Left cardiac atrium (tissue), 4 donors: ENCODE measurements around the gene IGSF21. TPM values are rescaled to one million over a fixed set of nuclear protein-coding genes. Genes with fewer than 3 reads are reported as not detected.

ENCODE experiments used
- ATAC-seq, 2 donors: fragments of 200-7000 bp; cut with Tn5 transposase; one replicate each; pipeline ENCODE4 v1.9.1; 2020; ENCODE audit warnings: mild to moderate bottlenecking in 2 of 2, moderate library complexity in 2 of 2
- DNase-seq: peaks from one replicate; pipeline ENCODE4 v3.0.0-alpha.2; 2020
- intact Hi-C, 2 donors: fragments of 100-400 bp; cut with DNase I; formaldehyde crosslinking; loops; one replicate each; pipeline versions ENCODE4 v1.14.1 to v1.15.1; 2022 to 2023
- total RNA-seq, 2 donors: library from RNA; stranded (reverse); fragmentation: NEBNext Ultra II Directional; extraction: Animal tissue kit (Norgen Biotek cat#: 25700); gene quantifications; one replicate each; pipeline ENCODE4 v1.2.1, GENCODE V29; 2021
- donor health status: DM: no; HTN: yes; CAD: no.
- donor health status: DM: no; HTN: yes; CAD: no; lungs with severe emphysema.
- donor health status: DM: yes; HTN: yes; CAD: no.
- donor health status: Dilated cardiomyopathy.

The IGSF21 gene
- total RNA-seq, 2 donors from 2014 or later = 1.0 to 3.0 TPM

DNA sequence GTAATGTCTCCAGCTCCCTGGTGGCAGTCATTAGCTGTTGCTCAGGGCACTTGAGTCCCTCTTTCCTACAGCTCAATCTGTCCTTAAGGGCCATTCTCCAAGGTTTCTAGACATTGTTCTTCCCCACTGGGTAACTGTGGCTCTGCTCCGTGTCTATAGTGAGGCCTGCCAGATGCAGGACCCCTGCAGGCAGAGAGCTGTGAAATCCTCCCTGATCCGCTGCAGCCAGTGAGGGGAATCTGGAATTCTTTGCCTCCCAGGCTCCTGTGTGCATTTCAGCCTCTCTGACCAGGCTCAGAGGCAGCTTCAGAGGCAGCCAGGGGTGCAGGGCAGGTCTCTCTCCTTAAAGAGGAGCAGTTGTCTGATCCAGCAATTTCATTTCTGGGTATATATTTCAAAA lies 14.4 kb upstream of the IGSF21 start:
- no peak for DNase-seq
- intact Hi-C loops = no loop called here

DNA sequence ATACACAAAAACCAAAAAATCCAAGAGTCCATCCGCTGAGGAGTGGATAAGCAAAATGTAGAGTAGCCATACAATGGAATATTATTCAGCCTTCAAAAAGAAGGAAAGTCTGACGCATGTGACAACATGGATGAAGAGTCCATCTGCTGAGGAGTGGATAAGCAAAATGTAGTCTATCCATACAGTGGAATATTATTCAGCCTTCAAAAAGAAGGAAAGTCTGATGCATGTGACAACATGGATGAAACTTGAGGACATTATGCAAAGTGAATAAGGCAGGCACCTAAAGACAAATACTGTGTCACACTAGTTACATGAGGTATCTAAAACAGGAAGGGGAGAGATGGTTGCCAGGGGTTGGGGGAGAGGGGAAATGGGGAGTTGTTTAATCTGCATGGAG lies 14.0 kb upstream of the IGSF21 start:
- DNase-seq (no peak), ATAC-seq (no peak)
- intact Hi-C loops = no loop called here

More for the DNA sequence above, 14.4 kb upstream of the IGSF21 start:
- ATAC-seq = no peak

DNA sequence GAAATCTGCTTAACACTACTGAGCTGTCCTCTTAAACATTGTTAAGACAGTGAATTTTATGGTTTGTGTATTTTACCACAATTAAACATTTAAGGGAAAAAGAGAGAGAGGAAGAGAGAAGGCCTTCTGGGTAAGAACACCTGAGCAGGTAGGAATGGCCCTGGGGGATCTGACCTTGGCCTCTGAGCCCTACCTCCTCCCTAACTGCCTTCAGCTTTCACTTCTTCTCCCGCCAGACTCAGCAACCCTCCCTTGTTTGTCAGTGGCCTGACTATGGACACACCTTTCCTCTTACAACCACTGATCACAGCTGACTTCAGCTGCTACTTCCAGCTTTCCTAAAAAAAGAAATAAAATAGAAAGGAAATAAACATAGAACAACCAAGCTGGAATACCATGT lies 13.5 kb upstream of the IGSF21 start:
- ATAC-seq (no peak), DNase-seq (no peak)
- intact Hi-C loops = no loop called here

DNA sequence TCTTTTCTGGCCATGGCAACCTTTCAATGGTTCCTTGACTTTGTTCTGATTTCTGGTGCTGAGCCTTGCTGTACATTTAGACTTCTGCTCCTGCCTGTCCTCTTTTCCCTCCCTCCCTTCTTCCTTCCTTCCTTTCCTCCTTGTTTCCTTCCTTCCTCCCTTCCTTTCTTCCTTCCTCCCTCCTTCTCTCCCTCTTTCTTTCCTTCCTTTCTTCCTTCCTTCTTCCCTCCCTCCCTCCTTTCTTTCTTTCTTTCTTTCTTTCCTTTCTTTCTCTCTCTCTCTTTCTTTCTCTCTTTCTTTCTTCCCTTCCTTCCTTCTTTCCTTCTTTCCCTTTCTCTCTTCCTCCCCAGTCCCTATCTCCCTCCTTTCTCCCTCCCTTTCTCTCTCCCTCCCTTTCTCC lies 10.4 kb upstream of the IGSF21 start:
- DNase-seq (no peak), ATAC-seq (no peak)
- intact Hi-C loops = no loop called here

DNA sequence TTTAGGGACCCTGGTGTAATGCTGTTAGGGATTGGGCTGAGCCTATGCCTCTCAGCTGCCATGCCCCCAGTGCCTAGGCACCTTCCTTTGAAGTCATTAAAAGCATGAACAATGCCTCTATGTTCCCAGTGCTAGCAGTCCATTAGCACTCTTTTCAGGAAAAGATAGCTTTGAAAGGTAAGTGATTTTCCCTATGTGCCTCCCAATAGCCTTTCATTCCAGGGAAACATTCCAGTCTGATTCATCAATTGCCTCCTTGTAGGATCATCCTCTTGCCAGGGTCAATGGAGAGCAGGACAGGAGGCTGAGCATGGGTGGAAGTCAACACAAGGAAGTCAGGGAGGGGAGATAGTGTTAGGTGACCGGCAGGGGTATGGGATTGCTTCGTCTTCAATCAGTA lies 8.6 kb upstream of the IGSF21 start:
- no peak for ATAC-seq
- intact Hi-C loops = no loop called here
- no peak for DNase-seq

DNA sequence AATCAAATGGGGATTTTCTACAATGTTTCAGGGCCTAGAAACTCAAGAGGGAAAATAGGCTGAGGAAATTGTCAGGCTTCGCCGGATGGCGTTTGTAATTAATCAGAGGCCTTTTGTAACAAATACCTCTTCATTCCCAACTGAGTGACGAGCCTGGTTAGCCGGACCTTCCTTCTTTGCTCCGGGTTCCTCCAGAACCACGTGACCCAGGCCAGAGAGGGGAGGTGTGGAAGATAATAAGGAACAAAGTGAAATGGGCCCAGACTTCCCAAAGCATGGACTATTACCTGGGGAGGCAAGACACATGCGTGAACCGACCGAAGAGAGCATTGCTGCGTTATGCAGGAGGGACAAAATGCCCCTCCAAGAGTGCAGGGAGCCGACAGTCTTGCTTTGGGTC lies 7.5 kb upstream of the IGSF21 start:
- intact Hi-C loops = loop anchor here (2.0 to 10.0 kb wide), 4 partner anchors 171 to 445 kb away; no protein-coding TSS in a partner anchor
- ATAC-seq (no peak), DNase-seq (no peak)

DNA sequence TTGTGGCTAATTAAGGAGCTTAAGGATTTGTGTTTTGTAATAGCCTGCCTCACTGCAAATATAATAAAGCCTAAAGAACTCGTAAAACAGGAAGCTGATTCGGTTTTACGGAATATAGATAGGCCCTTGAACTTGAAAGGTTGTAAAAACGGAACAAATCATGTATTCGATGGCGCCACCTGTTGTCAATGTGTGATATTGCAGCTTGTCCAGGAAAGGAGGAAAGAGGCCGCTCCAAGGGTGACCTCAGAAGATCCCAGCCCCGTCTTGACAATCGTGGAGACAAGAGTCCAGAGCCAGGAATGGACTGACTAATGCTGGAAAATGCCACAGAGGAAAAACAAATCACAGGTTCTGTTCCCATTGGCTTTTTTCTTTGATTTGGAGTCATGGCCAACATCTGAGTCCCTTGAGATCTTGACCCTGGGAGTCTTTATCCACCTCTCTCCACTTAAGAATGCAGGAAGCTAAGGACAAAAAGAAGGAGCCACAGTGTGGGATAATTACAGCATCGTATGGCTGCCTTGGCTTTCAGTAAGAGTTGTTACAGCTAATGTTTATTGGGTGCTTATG lies 7.0 kb upstream of the IGSF21 start:
- intact Hi-C loops = loop anchor here (2.0 to 10.0 kb wide), 4 partner anchors 172 to 446 kb away; no protein-coding TSS in a partner anchor
- DNase-seq (peak; percentile 63), ATAC-seq (peak; percentile 55 to 79)

DNA sequence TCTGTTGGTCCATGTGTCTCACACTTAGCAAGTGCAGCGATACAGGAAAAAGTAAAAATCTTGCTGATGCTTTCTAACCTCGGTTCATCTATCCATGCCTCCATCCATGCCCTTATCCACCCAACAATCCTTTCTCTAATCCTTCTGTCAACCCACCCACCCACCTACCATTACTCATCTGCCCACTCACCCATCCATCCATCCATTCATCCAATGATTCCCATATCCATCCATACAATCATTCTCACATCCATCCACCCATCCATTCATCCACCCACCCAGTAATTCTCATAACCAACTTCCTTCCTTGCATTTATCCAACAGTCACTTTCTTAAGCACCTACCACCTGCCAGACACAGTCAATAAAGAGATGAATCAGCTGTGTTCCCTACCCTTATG lies 6.1 kb upstream of the IGSF21 start:
- no peak for ATAC-seq

DNA sequence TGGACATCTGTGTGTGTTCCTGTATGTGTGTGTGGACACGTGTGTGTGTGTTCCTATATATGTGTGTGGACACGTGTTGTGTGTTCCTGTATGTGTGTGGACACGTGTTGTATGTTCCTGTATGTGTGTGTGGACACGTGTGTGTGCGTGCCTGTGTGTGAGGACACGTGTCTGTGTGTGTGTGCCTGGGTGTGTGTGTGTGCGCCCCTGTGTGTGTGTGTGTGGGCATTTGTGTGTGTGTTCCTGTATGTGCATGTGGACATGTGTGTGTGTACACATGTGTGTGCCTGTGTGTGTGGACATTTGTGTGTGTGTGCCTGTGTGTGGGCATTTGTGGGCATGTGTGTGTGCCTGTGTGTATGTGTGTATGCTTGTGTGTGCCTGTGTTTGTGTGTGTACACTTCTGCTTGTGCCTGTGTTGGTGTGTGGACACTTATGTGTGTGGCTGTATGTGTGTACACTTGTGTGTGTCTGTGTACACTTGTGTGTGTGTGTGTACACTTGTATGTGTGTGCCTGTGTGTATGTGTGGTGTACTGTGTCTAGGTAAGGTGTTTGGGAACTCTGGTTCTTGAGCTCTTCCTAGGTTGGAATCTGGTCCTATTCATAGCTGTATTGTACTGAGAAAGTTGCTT lies 3.7 kb upstream of the IGSF21 start:
- intact Hi-C loops = loop anchor here (5.0 to 10.0 kb wide), 3 partner anchors 179 to 449 kb away; no protein-coding TSS in a partner anchor
- ATAC-seq (no peak), DNase-seq (no peak)

More for the DNA sequence above, 6.1 kb upstream of the IGSF21 start:
- intact Hi-C loops = loop anchor here (2.0 to 10.0 kb wide), 4 partner anchors 173 to 447 kb away; no protein-coding TSS in a partner anchor
- no peak for DNase-seq

DNA sequence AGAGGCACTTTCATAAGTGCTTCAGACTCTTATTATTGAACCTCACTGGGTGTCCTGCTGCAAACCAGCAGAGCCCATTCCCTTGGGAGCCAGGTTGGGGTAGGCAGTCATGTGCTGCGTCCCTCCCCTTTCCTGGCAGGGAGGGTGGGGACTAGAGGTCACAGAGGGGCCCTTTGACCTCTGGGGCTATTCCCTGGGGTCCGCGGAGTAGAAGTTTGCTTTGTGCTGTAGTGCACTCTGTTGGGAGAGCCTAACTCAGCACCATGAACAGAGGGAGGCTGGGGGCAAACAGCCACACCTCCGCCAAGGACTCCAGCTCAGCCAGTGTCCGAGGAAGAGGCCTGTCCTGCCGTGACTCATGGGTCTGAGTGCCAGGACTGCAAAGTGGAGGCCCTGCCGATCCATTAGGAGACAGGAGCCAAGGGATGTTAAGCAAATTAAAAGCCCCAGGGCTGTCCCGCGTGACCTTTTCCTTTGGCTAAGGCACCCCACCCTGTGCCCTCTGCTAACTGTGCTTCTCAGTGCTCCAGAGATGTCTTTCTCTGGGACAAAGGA lies 3.0 kb upstream of the IGSF21 start:
- intact Hi-C loops = loop anchor here (5.0 to 10.0 kb wide), 3 partner anchors 180 to 450 kb away; no protein-coding TSS in a partner anchor
- no peak for ATAC-seq
- no peak for DNase-seq

DNA sequence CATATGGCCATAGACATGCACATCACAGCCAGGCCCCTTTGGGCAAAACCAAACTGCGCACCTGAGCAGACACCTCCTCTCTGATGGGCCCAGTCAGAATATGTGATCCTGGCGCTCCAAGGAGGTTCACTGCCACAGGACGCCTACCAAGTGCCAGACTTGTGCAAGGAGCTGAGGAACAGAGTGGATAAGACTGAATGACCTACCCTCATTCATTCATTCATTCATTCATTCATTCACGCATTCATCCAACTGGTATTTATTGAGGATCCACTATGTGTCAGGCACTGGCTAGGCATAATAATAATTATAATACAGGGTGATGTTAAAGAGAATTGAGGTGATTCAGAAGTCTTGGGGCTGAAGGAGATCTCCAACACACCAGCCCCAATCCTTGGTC lies 2.4 kb upstream of the IGSF21 start:
- ATAC-seq (no peak), DNase-seq (no peak)
- intact Hi-C loops = loop anchor here (10.0 kb wide), 2 partner anchors 180 to 450 kb away; no protein-coding TSS in a partner anchor

DNA sequence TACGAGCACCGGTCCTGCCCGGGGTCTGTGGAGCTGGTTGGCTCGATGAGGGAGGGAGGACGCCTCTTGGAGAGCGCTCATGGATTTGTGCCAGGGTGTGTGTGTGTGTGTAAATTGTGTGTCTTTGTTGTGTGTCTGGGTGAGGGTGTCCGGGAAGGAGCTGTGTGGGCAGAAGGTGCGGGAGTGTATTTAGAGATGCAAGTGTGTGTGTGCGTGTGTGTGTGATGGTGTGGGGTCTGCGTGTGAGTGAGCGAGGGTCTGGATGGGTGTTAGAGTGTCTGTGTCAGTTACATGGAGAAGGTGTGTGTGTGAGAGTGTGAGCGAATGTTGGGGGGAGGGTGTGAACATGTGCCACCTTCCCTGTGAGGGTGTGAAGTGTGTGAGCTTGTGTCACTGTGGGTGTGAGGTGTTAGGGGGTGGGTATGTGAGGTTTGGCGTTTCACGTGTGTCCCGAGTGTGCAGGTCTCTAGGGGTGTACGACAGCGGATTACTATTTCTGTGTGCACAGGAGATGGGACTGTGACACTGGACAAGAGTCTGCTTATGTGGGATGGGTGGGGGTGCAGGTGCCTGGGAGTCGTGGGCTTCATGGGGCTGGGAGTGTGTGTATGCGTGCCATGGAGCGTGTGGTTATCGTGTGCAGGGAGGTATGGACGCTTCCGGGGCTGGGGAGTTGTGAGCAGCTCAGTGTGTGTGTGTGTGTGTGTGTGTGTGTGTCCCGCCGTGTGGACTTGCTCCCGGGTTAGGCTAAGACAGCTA lies 880 bp downstream of the IGSF21 start:
- intact Hi-C loops = loop anchor here (10.0 kb wide), 2 partner anchors 184 to 454 kb away; no protein-coding TSS in a partner anchor
- DNase-seq (no peak), ATAC-seq (no peak)

DNA sequence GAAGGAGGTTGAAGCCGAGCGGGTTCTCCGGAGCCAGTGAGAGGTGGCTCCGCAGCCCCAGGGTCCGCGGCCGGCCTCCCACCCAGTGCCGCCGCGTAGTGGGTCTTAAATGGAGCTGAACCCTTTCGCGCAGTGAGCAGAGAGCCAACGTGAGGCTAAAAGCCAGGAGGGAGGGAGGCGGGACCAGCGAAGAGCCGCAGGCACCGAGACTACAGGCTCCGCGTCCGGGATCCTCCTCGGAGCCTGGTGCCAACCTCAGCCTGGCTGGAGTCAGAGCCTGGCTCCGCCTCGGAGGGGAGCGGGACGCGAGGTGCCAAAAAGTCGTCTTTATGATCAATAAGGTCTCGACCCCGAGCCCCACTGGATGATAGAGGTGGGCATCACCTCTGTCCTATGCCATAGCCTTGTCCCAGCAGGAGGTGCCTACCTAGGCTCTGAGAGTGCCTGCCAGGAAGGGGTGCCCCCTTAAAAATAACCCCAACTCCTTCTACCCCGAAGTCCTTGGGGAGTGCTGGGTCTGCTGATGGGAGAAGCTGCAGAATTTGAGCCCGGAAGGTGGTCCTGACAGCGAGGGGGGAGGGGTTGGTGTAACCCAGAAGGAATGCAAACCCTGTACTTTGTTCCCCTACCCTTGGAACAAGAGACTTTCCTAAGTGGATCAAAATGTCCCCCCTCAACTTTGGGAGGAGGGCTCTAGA lies 1.6 kb downstream of the IGSF21 start:
- intact Hi-C loops = loop anchor here (10.0 kb wide), 2 partner anchors 184 to 454 kb away; no protein-coding TSS in a partner anchor
- ATAC-seq (peak in 1 of 2 donors; percentile 34), DNase-seq (no peak)

DNA sequence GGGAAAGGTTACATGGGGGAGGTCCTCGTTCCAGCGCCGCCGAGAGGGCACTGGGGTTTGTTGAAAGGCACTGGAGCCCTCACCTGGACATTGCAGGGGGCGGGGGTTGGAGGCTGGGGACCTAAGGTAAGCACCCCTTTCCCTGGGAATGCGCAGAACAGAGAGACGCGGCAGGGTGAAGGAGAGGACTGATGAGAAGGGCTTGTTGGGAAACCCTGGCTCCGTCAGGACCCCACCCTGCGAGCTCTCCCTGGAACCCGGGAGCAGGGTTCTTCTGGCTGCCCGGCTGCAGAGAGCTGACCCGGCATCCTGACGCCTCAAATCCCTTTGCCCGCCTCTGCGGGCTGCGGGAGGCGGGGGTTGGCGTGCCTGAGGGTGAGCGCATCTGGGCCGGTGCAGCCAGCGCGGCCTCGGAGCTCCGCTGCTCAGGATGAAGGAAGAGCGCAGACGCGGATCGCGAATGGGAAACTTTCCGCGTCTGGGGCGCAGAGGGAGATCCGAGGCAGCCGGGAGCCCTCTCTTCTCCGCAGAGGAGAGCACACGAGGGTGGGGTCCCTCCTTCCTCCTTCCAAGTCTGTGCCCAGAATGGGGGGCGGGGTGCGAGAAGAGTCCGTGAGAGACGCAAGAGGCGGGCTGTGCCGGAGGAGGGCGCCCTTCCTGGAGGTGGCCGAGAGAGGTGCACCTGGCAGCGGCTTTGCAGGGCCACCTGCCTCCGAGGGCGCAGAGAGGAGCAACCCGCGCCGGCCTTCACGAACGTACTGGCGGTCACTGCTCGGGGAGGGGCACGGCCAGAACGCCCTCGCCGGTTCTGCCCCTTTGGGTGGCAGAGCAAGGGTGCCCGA lies 2.4 kb downstream of the IGSF21 start:
- peak; percentile 41 to 48 for ATAC-seq
- intact Hi-C loops = loop anchor here (10.0 kb wide), 3 partner anchors 125 to 455 kb away; no protein-coding TSS in a partner anchor
- peak; percentile 55 for DNase-seq

DNA sequence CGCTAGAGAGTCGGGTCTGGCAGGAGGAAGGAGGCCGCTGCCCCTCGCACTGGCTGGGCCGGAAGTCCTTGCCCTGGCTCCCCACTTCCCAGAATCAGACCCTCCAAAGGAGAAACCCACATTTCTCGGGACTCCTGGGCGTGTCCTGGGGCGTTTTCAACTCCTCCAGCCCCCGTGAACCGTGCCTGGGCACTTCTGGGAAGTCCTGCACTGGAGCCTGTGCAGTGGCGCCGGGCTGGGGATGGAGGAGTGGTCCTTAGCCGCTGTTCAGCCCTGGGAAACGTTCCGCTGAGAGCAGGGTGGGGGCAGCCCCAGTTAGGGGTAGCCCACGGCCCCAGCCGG lies 3.0 kb downstream of the IGSF21 start:
- intact Hi-C loops = loop anchor here in 1 of 2 donors (10.0 kb wide), 1 partner anchor 124 kb away; no protein-coding TSS in a partner anchor
- DNase-seq = no peak
- ATAC-seq = peak; percentile 19 to 26

DNA sequence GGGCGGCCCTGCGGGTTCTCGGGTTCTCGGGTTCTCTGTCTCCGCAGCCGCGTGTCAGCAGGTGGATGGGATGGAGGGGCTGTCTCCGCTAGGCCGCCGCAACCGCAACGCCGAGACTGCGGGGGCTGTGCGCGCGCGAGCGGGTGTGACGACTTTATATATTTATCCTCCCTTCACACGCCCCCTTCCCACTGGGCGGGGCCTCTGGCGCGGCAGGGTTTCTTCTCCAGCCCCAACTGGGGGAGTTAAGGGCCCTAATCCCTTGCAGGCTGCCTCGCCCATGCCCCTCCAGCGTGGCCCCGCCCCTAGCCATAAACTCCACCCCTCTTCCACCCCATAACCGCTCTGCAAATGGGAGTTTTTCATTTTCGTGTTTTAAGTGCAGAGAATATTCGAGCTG lies 3.4 kb downstream of the IGSF21 start:
- peak; percentile 13 to 56 for ATAC-seq
- no peak for DNase-seq
- intact Hi-C loops = loop anchor here in 1 of 2 donors (10.0 kb wide), 1 partner anchor 124 kb away; no protein-coding TSS in a partner anchor

DNA sequence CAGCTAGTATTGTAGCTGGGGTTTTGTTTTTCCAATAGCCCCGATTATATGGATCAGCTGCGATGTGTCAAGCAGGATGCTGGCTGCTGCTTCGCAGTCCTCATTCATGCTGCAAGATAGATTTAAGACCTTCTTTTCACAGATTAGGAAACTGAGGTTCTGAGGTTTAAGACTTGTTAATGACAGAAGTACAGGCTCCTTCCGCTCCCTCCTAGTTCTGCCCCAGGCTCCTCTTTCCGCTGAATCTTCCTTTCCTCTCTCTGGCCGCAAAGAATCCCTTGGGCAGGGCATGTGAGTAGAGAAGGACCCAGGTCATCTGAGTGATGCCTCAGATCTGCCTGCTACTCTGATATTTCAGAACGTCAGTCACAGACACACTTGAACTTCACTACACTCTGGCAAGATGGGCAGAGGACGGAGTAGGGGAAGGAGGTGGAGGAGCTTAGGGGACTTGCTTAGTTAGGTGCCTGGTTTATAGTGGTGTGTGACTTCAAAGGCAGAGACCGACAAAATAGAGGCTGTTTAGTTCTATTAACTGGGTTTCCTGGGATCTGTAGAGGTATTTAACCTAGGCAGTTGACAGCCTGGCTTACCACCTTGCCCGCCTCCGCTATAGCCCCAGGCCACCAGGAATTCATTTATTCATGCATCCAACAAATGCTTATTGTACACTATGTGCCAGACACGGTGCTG lies 4.2 kb downstream of the IGSF21 start:
- intact Hi-C loops = loop anchor here in 1 of 2 donors (10.0 kb wide), 1 partner anchor 123 kb away; no protein-coding TSS in a partner anchor
- ATAC-seq = no peak
- DNase-seq = no peak
